HUES64 (cell line): Measurements from ENCODE around the gene NPLOC4.
A peak's percentile ranks its signal among the peaks of the same experiment; 100 is the strongest.

ENCODE experiments used
- H3K27ac ChIP-seq: 2 replicates; pipeline ENCODE4 v1.7.0; 2013; ENCODE audit warnings: low read depth, low read length, inconsistent platforms
- H3K27me3 ChIP-seq: 2 replicates; pipeline ENCODE4 v1.6.1; 2013; ENCODE audit warnings: mild to moderate bottlenecking, low read length; ENCODE audit not compliant: insufficient read depth
- H3K36me3 ChIP-seq: 2 replicates; pipeline ENCODE4 v1.6.1; 2013; ENCODE audit warnings: mild to moderate bottlenecking, low read length; ENCODE audit not compliant: insufficient read depth
- H3K4me1 ChIP-seq: 2 replicates; pipeline ENCODE4 v1.6.1; 2013; ENCODE audit warnings: mild to moderate bottlenecking, low read length, moderate library complexity; ENCODE audit not compliant: insufficient read depth
- H3K4me3 ChIP-seq: 2 replicates; pipeline ENCODE4 v1.5.1; 2013; ENCODE audit warnings: mild to moderate bottlenecking, low read length, moderate library complexity
- H3K9ac ChIP-seq: 2 replicates; pipeline ENCODE4 v1.6.1; 2013; ENCODE audit warnings: mild to moderate bottlenecking, low read depth, low read length
- H3K9me3 ChIP-seq: 2 replicates; pipeline ENCODE4 v1.6.1; 2013; ENCODE audit warnings: low read depth, low read length; ENCODE audit not compliant: insufficient read depth
- WGBS: fragments of 150-250, 120-280 bp; methylation state at CpG from one replicate; pipeline ENCODE4 v1.1.7; 2013; ENCODE audit warnings: missing lambda C conversion rate; 5-methylcytosine and 5-hydroxymethylcytosine counted together

Gene NPLOC4

DNA sequence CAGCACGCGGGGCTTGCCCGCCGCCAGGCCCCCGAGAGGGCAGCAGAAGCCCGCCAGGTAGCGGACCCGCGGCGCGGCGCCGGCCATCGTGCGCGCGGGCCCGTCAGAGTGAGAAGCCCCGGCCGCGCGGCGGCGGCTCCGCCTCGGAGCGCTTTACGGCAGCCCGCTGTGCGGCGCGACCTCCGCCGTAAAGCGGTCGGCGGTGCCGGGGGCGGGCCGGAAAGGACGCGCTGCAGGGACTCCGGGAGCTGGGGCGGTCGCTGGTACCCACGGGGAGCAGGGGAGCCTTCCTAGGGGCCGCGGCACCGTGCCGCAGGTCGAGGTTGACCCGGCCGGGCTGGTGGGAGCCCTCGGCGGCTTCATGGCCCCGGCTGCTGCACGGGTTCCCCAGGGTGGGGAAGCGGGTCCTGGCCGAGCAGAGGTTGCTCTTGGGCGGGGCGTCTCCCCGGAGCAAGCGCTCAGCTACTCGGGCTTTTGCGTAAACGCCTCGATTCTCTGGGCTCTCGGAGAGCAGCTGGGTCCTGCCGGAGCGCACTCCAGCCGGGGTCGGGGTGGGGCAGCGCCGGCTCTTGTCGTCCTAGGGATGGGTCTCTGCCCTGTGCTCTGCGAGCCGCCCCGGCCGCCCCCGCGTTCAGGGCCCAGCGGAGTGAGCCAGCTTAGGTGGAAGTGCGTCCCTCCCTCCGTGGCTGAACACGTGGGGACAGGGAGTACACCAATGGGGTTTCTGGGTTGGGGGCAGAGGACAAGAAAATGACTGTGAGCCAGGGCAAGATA, 84.5 kb downstream of the NPLOC4 start, which contains the start of gene FAAP100:
FAAP100 (minus strand) TSS at position 110 of the 774 bp plus-strand sequence; CDS start at position 87, 23 bp downstream.
- H3K4me1 ChIP-seq = peaks cover 7% of the 10 kb centered on the region; the same call in 1 of the 2 replicates
- under 1% methylated on average over 84 of the region's 85 CpGs for WGBS
- no peaks in the 10 kb centered on the region for H3K9me3 ChIP-seq
- H3K27ac ChIP-seq = peak within 1 kb of the TSS; percentile 81
- H3K9ac ChIP-seq = peak within 1 kb of the TSS; percentile 82
- peaks cover 38% of the 10 kb centered on the region for H3K36me3 ChIP-seq
- no peaks in the 10 kb centered on the region for H3K27me3 ChIP-seq
- peak within 1 kb of the TSS; percentile 98 for H3K4me3 ChIP-seq

DNA sequence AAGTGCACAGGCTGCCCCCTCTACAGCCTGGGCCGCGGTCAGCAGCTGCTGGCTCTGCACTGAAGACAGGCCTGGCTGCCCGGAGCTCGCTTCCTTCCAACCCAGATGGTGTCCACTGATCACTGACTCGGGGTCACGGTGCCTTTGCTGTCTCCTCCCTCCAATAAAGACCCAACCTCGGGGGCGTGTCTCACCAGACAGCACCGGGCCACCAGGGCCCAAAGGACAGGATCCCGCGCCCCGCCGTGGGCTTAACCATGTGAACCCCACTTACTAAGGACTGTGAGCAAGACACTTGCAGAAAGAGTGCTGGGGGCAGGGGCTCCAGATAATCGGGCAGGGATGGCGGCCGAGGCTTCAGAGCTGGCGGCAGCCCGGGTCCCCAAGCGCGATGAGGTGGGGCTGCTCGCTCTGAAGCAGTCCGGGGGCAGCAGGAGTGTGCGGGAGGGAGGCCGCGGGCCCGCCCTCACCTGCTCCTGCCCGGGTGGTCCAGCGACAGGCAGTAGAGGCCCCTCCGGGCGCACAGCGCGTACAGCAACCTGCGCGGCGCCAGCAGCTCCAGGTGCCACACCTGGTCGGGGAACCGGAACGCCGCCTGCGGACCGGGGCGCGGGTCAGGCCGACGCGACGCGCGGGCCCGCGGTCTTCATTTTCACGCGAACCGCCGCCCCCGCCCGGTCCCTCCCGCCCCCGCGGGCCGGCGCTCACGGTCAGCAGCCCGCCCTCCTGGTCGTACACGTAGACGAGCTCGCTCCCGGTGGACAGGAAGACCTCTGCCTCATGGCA, 85.3 kb downstream of the NPLOC4 start:
- H3K27ac ChIP-seq = peak overlapping the region; percentile 62; the same call in 1 of the 2 replicates
- 5% methylated on average over 69 of the region's 69 CpGs for WGBS

DNA sequence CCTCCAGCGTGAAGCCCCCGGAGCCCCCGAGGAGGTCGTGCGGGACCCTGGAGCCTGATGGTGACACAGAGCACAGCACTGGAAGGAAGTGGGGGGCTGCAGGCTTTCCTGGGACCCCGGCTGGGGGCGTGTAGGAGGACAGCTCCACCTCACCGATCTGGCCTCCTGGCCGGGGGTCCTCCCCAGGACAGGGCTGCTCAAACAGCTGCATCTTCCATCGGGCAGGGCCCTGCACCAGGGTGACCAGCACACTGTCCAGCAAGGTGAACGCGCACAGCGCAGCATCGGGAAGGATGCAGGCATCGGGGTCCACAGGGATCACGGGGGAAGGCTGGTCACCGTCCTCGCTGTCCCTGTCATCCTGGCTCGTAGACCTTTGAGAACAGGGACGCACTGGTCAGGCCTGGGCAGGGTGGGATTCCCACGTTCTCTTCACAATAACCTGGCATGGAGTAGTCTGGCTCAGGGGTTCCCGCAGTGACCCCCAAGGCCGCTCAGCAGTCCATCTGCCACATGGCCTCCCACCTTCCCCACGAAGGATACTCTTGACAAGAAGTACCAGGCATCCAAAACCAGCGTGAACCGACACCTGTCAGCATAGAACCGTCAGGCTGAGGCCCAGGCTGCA, 86.0 kb downstream of the NPLOC4 start:
- peak overlapping the region; percentile 98 for H3K4me3 ChIP-seq
- WGBS = 91% methylated on average over 27 of the region's 27 CpGs
- H3K36me3 ChIP-seq = peaks cover 46% of the 10 kb centered on the region
- H3K4me1 ChIP-seq = peaks cover 7% of the 10 kb centered on the region; the same call in 1 of the 2 replicates
- no peaks in the 10 kb centered on the region for H3K27me3 ChIP-seq
- no peaks in the 10 kb centered on the region for H3K9me3 ChIP-seq
- no peak overlapping the region for H3K27ac ChIP-seq
- no peak overlapping the region for H3K9ac ChIP-seq

More for the DNA sequence above, 85.3 kb downstream of the NPLOC4 start:
- Histone ChIP-seq H3K27me3 (no peaks in the 10 kb centered on the region), H3K9me3 (no peaks in the 10 kb centered on the region), H3K4me1 (peaks cover 7% of the 10 kb centered on the region; the same call in 1 of the 2 replicates), H3K36me3 (peaks cover 39% of the 10 kb centered on the region), H3K9ac (peak overlapping the region; percentile 82), H3K4me3 (peak overlapping the region; percentile 98)

DNA sequence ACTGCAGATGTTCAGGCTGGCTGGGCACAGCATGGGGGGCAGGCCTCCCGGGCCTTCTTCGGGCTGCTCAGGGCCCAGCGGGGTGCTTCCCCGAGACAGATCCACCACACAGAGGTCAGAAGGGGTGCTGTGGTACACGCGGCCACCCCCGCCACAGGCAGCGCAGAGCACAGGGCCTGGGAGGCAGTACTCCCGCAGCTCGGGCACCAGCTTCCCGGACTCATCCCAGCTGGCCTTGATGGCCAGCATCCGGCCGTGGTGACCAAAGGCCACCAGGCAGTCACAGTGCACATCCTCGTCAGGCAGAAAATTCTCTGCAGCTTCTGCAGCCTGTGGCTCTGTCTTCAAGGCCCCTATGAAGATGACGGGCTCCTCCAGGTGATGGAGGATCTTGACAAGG, 86.6 kb downstream of the NPLOC4 start:
- Histone ChIP-seq H3K4me1 (peaks cover 7% of the 10 kb centered on the region; the same call in 1 of the 2 replicates), H3K27me3 (no peaks in the 10 kb centered on the region), H3K4me3 (no peak overlapping the region), H3K9me3 (no peaks in the 10 kb centered on the region), H3K9ac (no peak overlapping the region), H3K27ac (no peak overlapping the region), H3K36me3 (peaks cover 52% of the 10 kb centered on the region)
- 96% methylated on average over 15 of the region's 15 CpGs for WGBS

DNA sequence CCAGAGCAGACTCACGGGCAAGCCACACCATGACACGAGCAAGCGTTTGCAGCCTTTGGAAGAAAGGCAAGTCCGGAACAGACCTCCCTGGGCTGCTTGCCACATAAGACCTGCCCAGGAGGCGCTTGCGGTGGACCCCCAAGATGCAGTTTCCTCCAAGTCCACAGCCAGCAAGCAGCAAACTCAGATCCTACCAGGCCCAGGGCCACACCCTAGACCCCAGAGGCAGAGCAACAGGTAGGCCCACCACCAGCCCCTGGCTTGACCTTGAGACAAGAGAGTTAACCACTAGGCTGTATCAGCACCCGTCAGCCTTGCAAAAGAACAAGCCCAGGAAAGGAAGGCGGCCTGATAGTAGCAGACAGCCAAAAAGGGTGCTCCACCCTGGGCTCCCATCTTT, 87.1 kb downstream of the NPLOC4 start:
- H3K27ac ChIP-seq = no peak overlapping the region
- no peaks in the 10 kb centered on the region for H3K9me3 ChIP-seq
- no peaks in the 10 kb centered on the region for H3K27me3 ChIP-seq
- peaks cover 56% of the 10 kb centered on the region for H3K36me3 ChIP-seq
- no peak overlapping the region for H3K4me3 ChIP-seq
- 95% methylated on average over 8 of the region's 8 CpGs for WGBS
- H3K4me1 ChIP-seq = peaks cover 7% of the 10 kb centered on the region; the same call in 1 of the 2 replicates
- no peak overlapping the region for H3K9ac ChIP-seq

DNA sequence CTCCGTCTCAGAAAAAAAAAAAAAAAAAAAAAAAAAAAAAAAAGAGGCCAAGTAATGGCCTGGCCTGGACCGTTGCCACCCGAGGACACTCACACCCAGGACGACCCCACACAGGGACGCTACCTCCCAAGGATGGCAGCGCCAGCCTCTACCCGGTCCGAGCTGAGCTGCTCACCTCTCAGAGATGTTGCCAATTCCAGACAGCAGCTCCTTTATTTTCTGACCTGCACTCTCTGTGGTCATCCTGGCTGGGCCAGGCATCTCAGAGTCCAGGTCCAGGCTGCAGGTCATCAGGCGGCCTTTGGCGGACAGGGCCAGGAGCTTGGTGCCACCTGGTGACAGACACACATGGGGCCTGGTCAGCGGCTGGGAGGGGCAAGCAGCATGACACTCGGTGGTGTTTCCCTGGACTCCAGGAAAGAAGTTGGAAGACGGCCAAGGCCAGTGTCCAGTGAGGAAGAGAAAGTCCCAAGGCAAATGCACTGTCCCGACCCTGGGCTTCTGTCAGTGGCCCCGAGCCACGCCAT, 87.8 kb downstream of the NPLOC4 start:
- Histone ChIP-seq H3K27ac (no peak overlapping the region), H3K27me3 (no peaks in the 10 kb centered on the region), H3K9me3 (no peaks in the 10 kb centered on the region), H3K36me3 (peaks cover 62% of the 10 kb centered on the region), H3K4me3 (no peak overlapping the region), H3K9ac (no peak overlapping the region), H3K4me1 (peaks cover 7% of the 10 kb centered on the region; the same call in 1 of the 2 replicates)
- 98% methylated on average over 16 of the region's 16 CpGs for WGBS

DNA sequence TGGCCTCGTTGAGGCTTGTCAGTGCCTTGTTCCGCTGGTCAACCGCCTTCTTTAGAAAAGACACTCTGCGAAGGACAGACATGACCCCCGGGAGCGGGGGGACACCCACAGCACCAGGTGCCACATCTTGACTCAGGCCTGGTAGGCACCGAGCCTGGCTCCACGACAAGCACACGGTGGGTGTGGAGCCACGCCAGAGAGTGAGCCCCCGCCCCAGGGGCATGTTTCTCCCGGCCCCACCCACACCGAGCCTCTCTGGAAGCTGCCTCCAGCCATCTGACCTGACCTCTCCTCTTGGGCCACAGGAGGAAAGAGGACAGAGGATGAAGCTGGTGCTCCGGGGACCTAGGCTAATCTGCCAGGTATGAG, 89.3 kb downstream of the NPLOC4 start:
- 88% methylated on average over 14 of the region's 14 CpGs for WGBS
- H3K4me3 ChIP-seq = no peak overlapping the region
- H3K9me3 ChIP-seq = no peaks in the 10 kb centered on the region
- no peak overlapping the region for H3K9ac ChIP-seq
- H3K27me3 ChIP-seq = no peaks in the 10 kb centered on the region
- no peak overlapping the region for H3K27ac ChIP-seq
- H3K36me3 ChIP-seq = peaks cover 76% of the 10 kb centered on the region
- no peaks in the 10 kb centered on the region for H3K4me1 ChIP-seq

DNA sequence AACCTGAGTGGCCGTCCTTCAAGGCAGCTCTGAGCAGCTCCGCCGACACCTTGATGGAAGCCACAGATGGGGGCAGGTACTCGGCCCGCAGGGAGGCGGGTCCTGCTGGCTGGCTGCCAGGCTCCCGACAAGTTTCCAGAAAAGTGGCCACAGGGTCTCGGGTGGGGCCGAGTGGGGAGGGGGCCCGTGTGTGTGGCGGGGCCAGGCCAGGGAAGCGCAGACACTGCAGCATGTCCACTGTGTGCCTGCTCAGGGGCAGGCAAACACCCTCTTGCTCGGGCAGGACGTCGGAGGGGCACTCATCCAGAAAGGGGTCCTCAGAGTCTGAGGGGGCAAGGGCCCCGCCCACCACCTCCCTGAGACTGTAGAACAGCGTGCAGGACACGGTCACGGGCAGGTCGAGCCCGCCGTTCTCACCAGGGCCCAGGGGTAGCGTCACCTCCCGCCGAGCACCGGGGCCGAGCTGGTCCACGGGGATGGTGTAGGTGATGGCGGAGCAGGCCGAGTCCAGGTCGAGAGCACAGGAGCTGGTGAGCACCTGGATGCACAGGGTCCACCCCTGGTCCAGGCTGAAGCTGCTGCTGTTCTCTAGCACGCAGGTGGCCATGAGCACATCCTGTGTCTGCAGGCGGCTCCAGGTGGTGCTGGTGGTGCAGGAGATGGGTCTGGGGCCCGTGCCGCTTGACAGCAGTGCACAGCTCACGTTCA, 89.9 kb downstream of the NPLOC4 start:
- Histone ChIP-seq H3K4me1 (no peaks in the 10 kb centered on the region), H3K36me3 (peaks cover 76% of the 10 kb centered on the region), H3K27me3 (no peaks in the 10 kb centered on the region), H3K9me3 (no peaks in the 10 kb centered on the region), H3K27ac (no peak overlapping the region), H3K9ac (no peak overlapping the region), H3K4me3 (no peak overlapping the region)
- WGBS = 92% methylated on average over 36 of the region's 36 CpGs

DNA sequence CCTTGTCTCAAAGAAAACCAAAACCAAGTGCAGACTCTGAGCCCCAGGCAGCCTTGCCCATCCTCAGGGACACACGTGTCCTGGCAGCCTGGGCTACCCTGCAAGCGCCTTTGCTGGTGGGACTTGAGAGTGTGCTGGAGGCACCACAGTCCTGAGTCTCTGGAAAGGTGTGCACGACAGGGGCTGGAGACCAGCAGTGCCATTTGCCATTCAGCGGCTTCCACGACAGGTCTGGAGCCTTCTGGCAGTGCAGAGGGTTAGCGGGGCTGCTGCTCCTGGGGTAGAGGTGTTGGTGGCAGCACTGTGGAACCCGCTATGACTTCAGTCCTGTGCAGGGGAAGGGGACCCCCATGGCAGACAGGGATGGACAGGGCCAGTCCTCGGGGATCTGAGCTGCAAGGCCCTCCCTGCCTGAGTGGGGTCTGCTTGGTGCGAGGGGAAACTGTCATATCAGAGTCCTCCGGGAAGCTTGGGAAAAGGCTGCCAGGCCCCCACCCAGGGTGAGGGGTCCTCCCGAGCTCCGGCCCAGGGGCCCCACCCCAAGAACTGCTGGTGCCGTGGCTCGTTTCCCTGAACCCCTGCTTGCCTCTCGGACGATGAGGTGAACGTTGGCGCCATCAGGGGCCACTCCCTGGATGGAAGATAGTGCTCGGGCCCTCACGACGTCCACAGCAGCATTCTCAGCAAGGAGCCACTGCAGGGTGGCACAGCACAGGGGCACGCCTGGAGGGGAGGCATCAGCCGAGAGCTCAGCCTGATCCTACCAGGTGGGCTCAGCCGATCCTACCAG, 91.6 kb downstream of the NPLOC4 start:
- Histone ChIP-seq H3K36me3 (peaks cover 81% of the 10 kb centered on the region), H3K9me3 (no peaks in the 10 kb centered on the region), H3K4me3 (no peak overlapping the region), H3K27ac (no peak overlapping the region), H3K4me1 (no peaks in the 10 kb centered on the region), H3K27me3 (no peaks in the 10 kb centered on the region), H3K9ac (no peak overlapping the region)
- WGBS = 92% methylated on average over 24 of the region's 24 CpGs
